ENCODE data around the gene RFC4.

GRCh38 chr3:186757686-186758220 is 48.5 kb downstream of the RFC4 start:
- no peak for TF ChIP-seq ZNF121 (CRISPR knock-in tag; IDR thresholded peaks at IDR 0.05)
- TF ChIP-seq, protein P1, sequence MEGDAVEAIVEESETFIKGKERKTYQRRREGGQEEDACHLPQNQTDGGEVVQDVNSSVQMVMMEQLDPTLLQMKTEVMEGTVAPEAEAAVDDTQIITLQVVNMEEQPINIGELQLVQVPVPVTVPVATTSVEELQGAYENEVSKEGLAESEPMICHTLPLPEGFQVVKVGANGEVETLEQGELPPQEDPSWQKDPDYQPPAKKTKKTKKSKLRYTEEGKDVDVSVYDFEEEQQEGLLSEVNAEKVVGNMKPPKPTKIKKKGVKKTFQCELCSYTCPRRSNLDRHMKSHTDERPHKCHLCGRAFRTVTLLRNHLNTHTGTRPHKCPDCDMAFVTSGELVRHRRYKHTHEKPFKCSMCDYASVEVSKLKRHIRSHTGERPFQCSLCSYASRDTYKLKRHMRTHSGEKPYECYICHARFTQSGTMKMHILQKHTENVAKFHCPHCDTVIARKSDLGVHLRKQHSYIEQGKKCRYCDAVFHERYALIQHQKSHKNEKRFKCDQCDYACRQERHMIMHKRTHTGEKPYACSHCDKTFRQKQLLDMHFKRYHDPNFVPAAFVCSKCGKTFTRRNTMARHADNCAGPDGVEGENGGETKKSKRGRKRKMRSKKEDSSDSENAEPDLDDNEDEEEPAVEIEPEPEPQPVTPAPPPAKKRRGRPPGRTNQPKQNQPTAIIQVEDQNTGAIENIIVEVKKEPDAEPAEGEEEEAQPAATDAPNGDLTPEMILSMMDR (CRISPR knock-in tag; IDR thresholded peaks at IDR 0.05) = no peak
- TF ChIP-seq, protein P2, sequence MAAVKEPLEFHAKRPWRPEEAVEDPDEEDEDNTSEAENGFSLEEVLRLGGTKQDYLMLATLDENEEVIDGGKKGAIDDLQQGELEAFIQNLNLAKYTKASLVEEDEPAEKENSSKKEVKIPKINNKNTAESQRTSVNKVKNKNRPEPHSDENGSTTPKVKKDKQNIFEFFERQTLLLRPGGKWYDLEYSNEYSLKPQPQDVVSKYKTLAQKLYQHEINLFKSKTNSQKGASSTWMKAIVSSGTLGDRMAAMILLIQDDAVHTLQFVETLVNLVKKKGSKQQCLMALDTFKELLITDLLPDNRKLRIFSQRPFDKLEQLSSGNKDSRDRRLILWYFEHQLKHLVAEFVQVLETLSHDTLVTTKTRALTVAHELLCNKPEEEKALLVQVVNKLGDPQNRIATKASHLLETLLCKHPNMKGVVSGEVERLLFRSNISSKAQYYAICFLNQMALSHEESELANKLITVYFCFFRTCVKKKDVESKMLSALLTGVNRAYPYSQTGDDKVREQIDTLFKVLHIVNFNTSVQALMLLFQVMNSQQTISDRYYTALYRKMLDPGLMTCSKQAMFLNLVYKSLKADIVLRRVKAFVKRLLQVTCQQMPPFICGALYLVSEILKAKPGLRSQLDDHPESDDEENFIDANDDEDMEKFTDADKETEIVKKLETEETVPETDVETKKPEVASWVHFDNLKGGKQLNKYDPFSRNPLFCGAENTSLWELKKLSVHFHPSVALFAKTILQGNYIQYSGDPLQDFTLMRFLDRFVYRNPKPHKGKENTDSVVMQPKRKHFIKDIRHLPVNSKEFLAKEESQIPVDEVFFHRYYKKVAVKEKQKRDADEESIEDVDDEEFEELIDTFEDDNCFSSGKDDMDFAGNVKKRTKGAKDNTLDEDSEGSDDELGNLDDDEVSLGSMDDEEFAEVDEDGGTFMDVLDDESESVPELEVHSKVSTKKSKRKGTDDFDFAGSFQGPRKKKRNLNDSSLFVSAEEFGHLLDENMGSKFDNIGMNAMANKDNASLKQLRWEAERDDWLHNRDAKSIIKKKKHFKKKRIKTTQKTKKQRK (IDR thresholded peaks at IDR 0.05; ENCODE audit: low read length) = no peak
- TF ChIP-seq, protein P3, sequence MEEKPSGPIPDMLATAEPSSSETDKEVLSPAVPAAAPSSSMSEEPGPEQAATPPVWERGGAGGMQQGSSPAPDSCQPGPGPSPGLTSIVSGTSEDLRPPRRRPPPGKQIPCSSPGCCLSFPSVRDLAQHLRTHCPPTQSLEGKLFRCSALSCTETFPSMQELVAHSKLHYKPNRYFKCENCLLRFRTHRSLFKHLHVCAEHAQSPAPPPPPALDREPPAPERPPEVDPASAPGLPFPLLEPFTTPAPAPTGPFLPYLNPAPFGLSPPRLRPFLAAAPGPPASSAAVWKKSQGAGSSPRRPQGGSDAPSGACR (CRISPR knock-in tag; IDR thresholded peaks at IDR 0.05) = no peak

All from HepG2 (cell line).